Duodenal mucosa (tissue), 2 donors: ENCODE results near the gene KDM4E.
"Not testable (repeated sequence)": the region's sequence is repeated elsewhere in the genome, so short reads cannot be mapped to it uniquely, and the experiment has no call there.

Experiments
- H3K27ac ChIP-seq: one replicate; pipeline ENCODE4 v1.7.0; 2013; ENCODE audit warnings: low read depth, low read length
- H3K27me3 ChIP-seq, 2 donors: one replicate each; pipeline ENCODE4 v1.7.0; 2013; ENCODE audit warnings: low read length in 2 of 2, control low read depth in 1 of 2; ENCODE audit not compliant: insufficient read depth in 2 of 2, control insufficient read depth in 1 of 2
- H3K36me3 ChIP-seq, 2 donors: one replicate each; pipeline ENCODE4 v1.7.0; 2013; ENCODE audit warnings: low read length in 2 of 2, control low read depth in 1 of 2; ENCODE audit not compliant: insufficient read depth in 2 of 2, control insufficient read depth in 1 of 2
- H3K4me1 ChIP-seq, 2 donors: one replicate each; pipeline ENCODE4 v1.7.0; 2013; ENCODE audit warnings: low read length in 2 of 2, control low read depth in 1 of 2; ENCODE audit not compliant: insufficient read depth in 2 of 2, control insufficient read depth in 1 of 2
- H3K4me3 ChIP-seq, 2 donors: one replicate each; pipeline ENCODE4 v1.7.0; 2013; ENCODE audit warnings: low read length in 2 of 2, low read depth in 1 of 2
- H3K9ac ChIP-seq, 2 donors: one replicate each; pipeline ENCODE4 v1.7.0; 2013; ENCODE audit warnings: low read length in 2 of 2, low read depth in 1 of 2
- H3K9me3 ChIP-seq, 2 donors: one replicate each; pipeline ENCODE4 v1.7.0; 2013; ENCODE audit warnings: low read length in 2 of 2, control low read depth in 1 of 2; ENCODE audit not compliant: control insufficient read depth in 1 of 2

KDM4E gene

GRCh38 chr11:95044010-95044409 lies 19.0 kb downstream of the KDM4E start:
- H3K9me3 ChIP-seq = no peaks in the 10 kb centered on the region
- H3K36me3 ChIP-seq = no peaks in the 10 kb centered on the region
- no peaks in the 10 kb centered on the region for H3K27me3 ChIP-seq
- H3K4me1 ChIP-seq = no peaks in the 10 kb centered on the region
- H3K4me3 ChIP-seq = no peak overlapping the region
- no peak overlapping the region for H3K9ac ChIP-seq
- H3K27ac ChIP-seq = no peak overlapping the region

GRCh38 chr11:95045812-95046211 lies 20.8 kb downstream of the KDM4E start:
- Histone ChIP-seq H3K27me3 (no peaks in the 10 kb centered on the region), H3K27ac (no peak overlapping the region), H3K36me3 (no peaks in the 10 kb centered on the region), H3K9me3 (no peaks in the 10 kb centered on the region), H3K4me1 (no peaks in the 10 kb centered on the region), H3K9ac (no peak overlapping the region), H3K4me3 (no peak overlapping the region)

GRCh38 chr11:95049122-95049521 lies 24.1 kb downstream of the KDM4E start, which contains the start of gene KDM4F:
Gene KDM4F (plus strand): TSS chr11:95049422.
- not testable (repeated sequence) for H3K9ac ChIP-seq, H3K27ac ChIP-seq, H3K4me1 ChIP-seq, H3K9me3 ChIP-seq, H3K4me3 ChIP-seq, H3K36me3 ChIP-seq, H3K27me3 ChIP-seq

GRCh38 chr11:95050595-95051202 lies 25.6 kb downstream of the KDM4E start:
- H3K4me3 ChIP-seq = no peak overlapping the region
- H3K27me3 ChIP-seq = peaks cover 0 to 3% of the 10 kb centered on the region in 2 donors
- peaks cover 0 to 12% of the 10 kb centered on the region in 2 donors for H3K4me1 ChIP-seq
- no peaks in the 10 kb centered on the region for H3K9me3 ChIP-seq
- H3K27ac ChIP-seq = no peak overlapping the region
- H3K9ac ChIP-seq = no peak overlapping the region
- no peaks in the 10 kb centered on the region for H3K36me3 ChIP-seq

GRCh38 chr11:95054356-95054755 lies 29.3 kb downstream of the KDM4E start:
- H3K4me1 ChIP-seq = peaks cover 0 to 12% of the 10 kb centered on the region in 2 donors
- no peak overlapping the region for H3K4me3 ChIP-seq
- no peaks in the 10 kb centered on the region for H3K36me3 ChIP-seq
- H3K9me3 ChIP-seq = no peaks in the 10 kb centered on the region
- peaks cover 0 to 3% of the 10 kb centered on the region in 2 donors for H3K27me3 ChIP-seq
- no peak overlapping the region for H3K9ac ChIP-seq
- H3K27ac ChIP-seq = no peak overlapping the region

GRCh38 chr11:95055283-95055897 lies 30.3 kb downstream of the KDM4E start:
- Histone ChIP-seq H3K9me3 (no peaks in the 10 kb centered on the region), H3K36me3 (no peaks in the 10 kb centered on the region), H3K4me3 (no peak overlapping the region), H3K27me3 (peaks cover 0 to 3% of the 10 kb centered on the region in 2 donors), H3K27ac (no peak overlapping the region), H3K4me1 (peaks cover 0 to 12% of the 10 kb centered on the region in 2 donors), H3K9ac (no peak overlapping the region)

- Histone ChIP-seq H3K36me3 (no peaks in the 10 kb centered on the region), H3K4me1 (peaks cover 0 to 12% of the 10 kb centered on the region in 2 donors), H3K9ac (no peak overlapping the region), H3K9me3 (no peaks in the 10 kb centered on the region), H3K4me3 (no peak overlapping the region), H3K27ac (no peak overlapping the region), H3K27me3 (peaks cover 0 to 3% of the 10 kb centered on the region in 2 donors)
Observed at GRCh38 chr11:95057959-95058358, 32.9 kb downstream of the KDM4E start.

GRCh38 chr11:95058621-95059020 lies 33.6 kb downstream of the KDM4E start:
- Histone ChIP-seq H3K4me3 (no peak overlapping the region), H3K4me1 (peaks cover 0 to 10% of the 10 kb centered on the region in 2 donors), H3K27me3 (peaks cover 0 to 3% of the 10 kb centered on the region in 2 donors), H3K27ac (no peak overlapping the region), H3K9me3 (no peaks in the 10 kb centered on the region), H3K9ac (no peak overlapping the region), H3K36me3 (no peaks in the 10 kb centered on the region)

- H3K9ac ChIP-seq = no peak overlapping the region
- no peak overlapping the region for H3K4me3 ChIP-seq
- H3K27ac ChIP-seq = no peak overlapping the region
- H3K4me1 ChIP-seq = peaks cover 0 to 6% of the 10 kb centered on the region in 2 donors
- H3K27me3 ChIP-seq = peaks cover 0 to 3% of the 10 kb centered on the region in 2 donors
- H3K36me3 ChIP-seq = no peaks in the 10 kb centered on the region
- H3K9me3 ChIP-seq = no peaks in the 10 kb centered on the region
Observed at GRCh38 chr11:95059046-95059445, 34.0 kb downstream of the KDM4E start.

- no peaks in the 10 kb centered on the region for H3K36me3 ChIP-seq
- no peak overlapping the region for H3K4me3 ChIP-seq
- H3K9me3 ChIP-seq = no peaks in the 10 kb centered on the region
- no peak overlapping the region for H3K9ac ChIP-seq
- no peaks in the 10 kb centered on the region for H3K27me3 ChIP-seq
- H3K4me1 ChIP-seq = peaks cover 6 to 9% of the 10 kb centered on the region in 2 donors
- H3K27ac ChIP-seq = no peak overlapping the region
Observed at GRCh38 chr11:95065336-95065735, 40.3 kb downstream of the KDM4E start.
